ENCODE data around the gene ADTRP.

ADTRP gene

DNA sequence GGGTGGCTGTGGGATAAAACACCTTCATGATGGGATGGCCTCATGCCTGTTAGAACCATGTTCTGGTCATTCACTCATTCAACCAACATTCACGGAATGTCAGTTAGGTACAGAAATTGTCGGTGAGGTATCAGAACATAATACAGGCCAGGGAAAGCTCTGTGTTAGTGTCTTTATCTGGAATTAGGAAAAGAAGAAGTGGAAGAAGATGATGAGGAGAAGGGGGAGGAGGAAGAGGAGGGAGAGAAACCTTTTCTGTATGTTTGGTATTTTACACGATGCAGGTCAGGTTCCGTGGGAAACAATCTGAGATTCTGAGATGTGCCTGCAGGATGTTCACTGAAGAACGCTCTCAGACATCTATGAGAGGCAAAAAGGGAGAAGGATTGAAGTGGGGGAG lies 5.6 kb downstream of the ADTRP start:
- no peak overlapping the region for H3K23ac ChIP-seq (ENCODE audit: low read length)
- H2BK120ac ChIP-seq (ENCODE audit: low read depth, low read length), result no peak overlapping the region
- H3K36me3 ChIP-seq (ENCODE audit: control insufficient read depth, insufficient read depth, low read length), result no peaks in the 10 kb centered on the region
- H4K8ac ChIP-seq (ENCODE audit: low read depth, low read length), result no peak overlapping the region
- no peaks in the 10 kb centered on the region for H3K79me2 ChIP-seq (ENCODE audit: control insufficient read depth, insufficient read depth, low read length)
- H2BK15ac ChIP-seq (replicated peaks; ENCODE audit: low read depth), result no peak overlapping the region
- H2AK5ac ChIP-seq (ENCODE audit: low read length), result peak overlapping the region; percentile 73
- no peak overlapping the region for H3K27ac ChIP-seq (ENCODE audit: low read depth, low read length)
- peak overlapping the region; percentile 59 for H4K5ac ChIP-seq (ENCODE audit: low read length)
- no peak overlapping the region for H3K18ac ChIP-seq (ENCODE audit: low read length)
- no peak overlapping the region for H3K9ac ChIP-seq (ENCODE audit: low read length)
- H3K4me1 ChIP-seq (ENCODE audit: control insufficient read depth, low read depth, low read length), result peaks cover 34% of the 10 kb centered on the region
- no peaks in the 10 kb centered on the region for H3K79me1 ChIP-seq (ENCODE audit: low read length)
- no peak for DNase-seq
- peak overlapping the region; percentile 76 for H2BK5ac ChIP-seq (ENCODE audit: low read length)
- WGBS (ENCODE audit: extremely low coverage, insufficient coverage, low lambda C conversion rate), result no CpG with 5 or more reads among the region's 5 CpGs
- H3K4me2 ChIP-seq (ENCODE audit: low read length), result no peak overlapping the region
- H3K4me3 ChIP-seq (ENCODE audit: low read length), result no peak overlapping the region
- H3K56ac ChIP-seq (ENCODE audit: low read length), result peak overlapping the region; percentile 77
- no peak overlapping the region for H3K4ac ChIP-seq (ENCODE audit: low read depth, low read length)
- H3K27me3 ChIP-seq (ENCODE audit: insufficient read depth, low read length, poor library complexity), result no peaks in the 10 kb centered on the region

DNA sequence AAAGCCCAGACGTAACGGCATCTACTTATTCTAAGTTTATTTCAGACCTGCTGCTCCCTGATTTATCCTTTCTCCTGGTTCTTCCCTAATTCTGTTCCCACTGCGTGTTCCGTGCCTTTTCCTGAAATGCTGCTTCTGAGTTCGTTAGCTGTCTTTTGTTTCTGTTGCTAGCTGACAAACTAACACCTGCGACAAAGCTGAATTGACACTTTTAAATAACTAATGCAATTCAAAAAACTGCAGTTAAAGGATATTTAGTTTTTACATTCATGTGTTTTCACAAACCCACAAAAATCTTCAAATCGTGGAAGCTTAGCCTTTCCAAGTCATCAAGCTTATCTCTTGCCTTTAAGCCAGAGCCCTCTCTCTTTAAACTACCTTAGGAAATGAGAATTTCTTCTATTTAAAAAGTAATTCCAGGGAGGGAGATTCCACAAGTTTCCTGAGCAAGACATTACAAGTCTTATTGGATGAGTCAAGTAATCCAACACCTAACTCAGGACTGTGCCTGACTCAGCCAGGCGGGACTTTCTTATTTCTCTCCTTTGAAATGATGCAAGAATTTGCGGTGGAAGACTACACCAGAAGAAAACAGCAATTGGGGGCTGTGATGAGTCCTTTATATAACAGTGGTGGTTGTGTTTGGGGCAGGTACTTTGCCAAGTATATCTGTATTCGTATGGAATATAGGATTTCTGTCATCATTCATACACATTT lies 6.3 kb downstream of the ADTRP start:
- Histone ChIP-seq H3K56ac (ENCODE audit: low read length) (peak overlapping the region; percentile 73), H3K27me3 (ENCODE audit: insufficient read depth, low read length, poor library complexity) (no peaks in the 10 kb centered on the region), H4K5ac (ENCODE audit: low read length) (no peak overlapping the region), H3K79me2 (ENCODE audit: control insufficient read depth, insufficient read depth, low read length) (no peaks in the 10 kb centered on the region), H3K18ac (ENCODE audit: low read length) (no peak overlapping the region), H3K4ac (ENCODE audit: low read depth, low read length) (no peak overlapping the region), H2BK15ac (replicated peaks; ENCODE audit: low read depth) (no peak overlapping the region), H2BK120ac (ENCODE audit: low read depth, low read length) (no peak overlapping the region), H3K4me3 (ENCODE audit: low read length) (no peak overlapping the region), H3K4me1 (ENCODE audit: control insufficient read depth, low read depth, low read length) (peaks cover 32% of the 10 kb centered on the region), H2BK5ac (ENCODE audit: low read length) (peak overlapping the region; percentile 94), H3K79me1 (ENCODE audit: low read length) (no peaks in the 10 kb centered on the region), H3K23ac (ENCODE audit: low read length) (no peak overlapping the region), H3K27ac (ENCODE audit: low read depth, low read length) (peak overlapping the region; percentile 29), H2AK5ac (ENCODE audit: low read length) (peak overlapping the region; percentile 20), H3K4me2 (ENCODE audit: low read length) (no peak overlapping the region), H4K8ac (ENCODE audit: low read depth, low read length) (no peak overlapping the region), H3K9ac (ENCODE audit: low read length) (no peak overlapping the region), H3K36me3 (ENCODE audit: control insufficient read depth, insufficient read depth, low read length) (no peaks in the 10 kb centered on the region)
- WGBS (ENCODE audit: extremely low coverage, insufficient coverage, low lambda C conversion rate), result no CpG with 5 or more reads among the region's 10 CpGs
- peak; percentile 86 for DNase-seq

DNA sequence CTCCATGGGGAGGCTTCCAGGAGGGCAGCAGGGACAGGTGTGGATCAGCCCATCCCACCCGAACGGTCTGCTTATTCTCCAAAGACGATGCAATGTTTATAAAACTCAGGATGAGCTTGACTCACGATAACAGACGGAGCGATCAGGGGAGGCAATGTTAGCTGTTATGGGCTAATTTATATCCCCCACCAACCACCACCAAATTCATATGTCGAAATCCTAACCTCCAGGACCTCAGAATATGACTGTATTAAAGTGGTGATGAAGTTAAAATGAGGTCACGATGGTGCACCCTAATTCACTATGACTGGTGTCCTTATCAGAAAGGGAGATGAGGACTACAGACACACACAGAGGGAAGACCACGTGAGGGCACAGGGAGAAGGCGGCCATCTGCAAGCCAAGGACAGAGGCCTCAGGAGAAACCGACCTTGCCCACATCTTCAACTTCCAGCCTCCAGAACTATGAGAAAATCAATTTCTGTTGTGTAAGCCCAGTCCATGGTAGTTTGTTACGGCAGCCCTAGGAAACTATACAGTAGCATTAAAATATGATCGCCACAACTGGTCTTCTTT lies 7.0 kb downstream of the ADTRP start:
- H2AK5ac ChIP-seq (ENCODE audit: low read length), result peak overlapping the region; percentile 83
- no peak overlapping the region for H3K9ac ChIP-seq (ENCODE audit: low read length)
- peak overlapping the region; percentile 91 for H3K56ac ChIP-seq (ENCODE audit: low read length)
- no CpG with 5 or more reads among the region's 13 CpGs for WGBS (ENCODE audit: extremely low coverage, insufficient coverage, low lambda C conversion rate)
- H3K27ac ChIP-seq (ENCODE audit: low read depth, low read length), result peak overlapping the region; percentile 94
- peak overlapping the region; percentile 37 for H2BK15ac ChIP-seq (replicated peaks; ENCODE audit: low read depth)
- no peak overlapping the region for H3K23ac ChIP-seq (ENCODE audit: low read length)
- H3K36me3 ChIP-seq (ENCODE audit: control insufficient read depth, insufficient read depth, low read length), result no peaks in the 10 kb centered on the region
- no peak for DNase-seq
- H3K4me3 ChIP-seq (ENCODE audit: low read length), result no peak overlapping the region
- peak overlapping the region; percentile 59 for H4K8ac ChIP-seq (ENCODE audit: low read depth, low read length)
- H3K4ac ChIP-seq (ENCODE audit: low read depth, low read length), result peak overlapping the region; percentile 90
- H3K79me1 ChIP-seq (ENCODE audit: low read length), result no peaks in the 10 kb centered on the region
- peaks cover 28% of the 10 kb centered on the region for H3K4me1 ChIP-seq (ENCODE audit: control insufficient read depth, low read depth, low read length)
- H3K79me2 ChIP-seq (ENCODE audit: control insufficient read depth, insufficient read depth, low read length), result no peaks in the 10 kb centered on the region
- H2BK5ac ChIP-seq (ENCODE audit: low read length), result peak overlapping the region; percentile 94
- H2BK120ac ChIP-seq (ENCODE audit: low read depth, low read length), result peak overlapping the region; percentile 16
- no peaks in the 10 kb centered on the region for H3K27me3 ChIP-seq (ENCODE audit: insufficient read depth, low read length, poor library complexity)
- peak overlapping the region; percentile 78 for H3K18ac ChIP-seq (ENCODE audit: low read length)
- no peak overlapping the region for H3K4me2 ChIP-seq (ENCODE audit: low read length)
- no peak overlapping the region for H4K5ac ChIP-seq (ENCODE audit: low read length)

DNA sequence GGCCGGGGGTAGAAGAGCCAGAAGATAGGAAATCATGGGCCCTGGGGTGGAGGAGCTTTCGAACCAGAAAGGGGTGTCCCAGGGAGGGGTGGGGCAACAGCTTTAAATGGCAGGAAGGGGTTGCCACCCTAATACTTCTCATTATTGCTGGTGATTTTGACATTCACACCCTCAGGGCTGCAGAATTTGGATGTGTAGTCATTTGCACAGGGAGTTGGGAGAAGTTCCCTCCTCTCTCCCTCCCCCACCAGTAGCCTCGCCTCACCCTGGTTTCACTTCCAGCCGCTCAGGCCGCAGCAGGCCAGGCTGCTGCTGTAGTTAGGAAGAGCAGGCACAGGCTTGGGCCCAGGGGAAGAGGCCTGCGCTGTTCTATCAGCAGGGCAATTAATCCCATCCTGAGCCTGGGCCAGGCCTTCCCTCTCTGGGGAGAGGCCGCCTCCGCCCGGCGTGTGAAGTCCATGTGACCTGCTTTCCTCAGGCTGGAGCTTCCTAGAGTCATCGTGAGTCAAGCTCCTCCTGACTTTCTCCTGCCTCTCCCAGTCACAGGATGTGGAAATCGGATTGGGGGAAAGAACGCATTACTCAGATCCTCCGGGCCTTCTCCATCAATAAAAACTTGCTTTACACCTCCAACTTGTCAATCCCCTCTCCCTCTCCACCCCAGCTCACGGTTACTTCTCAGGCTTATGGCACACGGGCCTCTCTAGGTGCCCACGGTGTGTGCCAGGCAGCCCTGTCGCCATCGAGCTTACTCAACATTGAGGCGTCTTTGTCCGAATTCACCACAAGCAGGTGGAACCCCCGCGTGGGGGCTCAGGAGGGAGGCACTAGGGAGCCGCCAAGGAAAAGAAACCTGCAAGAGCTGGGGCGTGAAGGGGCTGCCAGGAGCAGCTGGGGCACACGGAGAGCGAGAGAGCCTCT lies 7.8 kb downstream of the ADTRP start:
- Histone ChIP-seq H2BK120ac (ENCODE audit: low read depth, low read length) (peak overlapping the region; percentile 78), H3K79me1 (ENCODE audit: low read length) (no peaks in the 10 kb centered on the region), H3K18ac (ENCODE audit: low read length) (peak overlapping the region; percentile 78), H2BK5ac (ENCODE audit: low read length) (peak overlapping the region; percentile 94), H3K27me3 (ENCODE audit: insufficient read depth, low read length, poor library complexity) (no peaks in the 10 kb centered on the region), H3K23ac (ENCODE audit: low read length) (peak overlapping the region; percentile 33), H3K4ac (ENCODE audit: low read depth, low read length) (peak overlapping the region; percentile 90), H3K4me3 (ENCODE audit: low read length) (no peak overlapping the region), H3K79me2 (ENCODE audit: control insufficient read depth, insufficient read depth, low read length) (no peaks in the 10 kb centered on the region), H3K4me1 (ENCODE audit: control insufficient read depth, low read depth, low read length) (peaks cover 28% of the 10 kb centered on the region), H3K56ac (ENCODE audit: low read length) (peak overlapping the region; percentile 91), H3K9ac (ENCODE audit: low read length) (peak overlapping the region; percentile 61), H4K5ac (ENCODE audit: low read length) (no peak overlapping the region), H2AK5ac (ENCODE audit: low read length) (peak overlapping the region; percentile 83), H2BK15ac (replicated peaks; ENCODE audit: low read depth) (peak overlapping the region; percentile 37), H4K8ac (ENCODE audit: low read depth, low read length) (peak overlapping the region; percentile 59), H3K36me3 (ENCODE audit: control insufficient read depth, insufficient read depth, low read length) (no peaks in the 10 kb centered on the region), H3K27ac (ENCODE audit: low read depth, low read length) (peak overlapping the region; percentile 94), H3K4me2 (ENCODE audit: low read length) (no peak overlapping the region)
- no CpG with 5 or more reads among the region's 27 CpGs for WGBS (ENCODE audit: extremely low coverage, insufficient coverage, low lambda C conversion rate)
- peak; percentile 97 for DNase-seq

DNA sequence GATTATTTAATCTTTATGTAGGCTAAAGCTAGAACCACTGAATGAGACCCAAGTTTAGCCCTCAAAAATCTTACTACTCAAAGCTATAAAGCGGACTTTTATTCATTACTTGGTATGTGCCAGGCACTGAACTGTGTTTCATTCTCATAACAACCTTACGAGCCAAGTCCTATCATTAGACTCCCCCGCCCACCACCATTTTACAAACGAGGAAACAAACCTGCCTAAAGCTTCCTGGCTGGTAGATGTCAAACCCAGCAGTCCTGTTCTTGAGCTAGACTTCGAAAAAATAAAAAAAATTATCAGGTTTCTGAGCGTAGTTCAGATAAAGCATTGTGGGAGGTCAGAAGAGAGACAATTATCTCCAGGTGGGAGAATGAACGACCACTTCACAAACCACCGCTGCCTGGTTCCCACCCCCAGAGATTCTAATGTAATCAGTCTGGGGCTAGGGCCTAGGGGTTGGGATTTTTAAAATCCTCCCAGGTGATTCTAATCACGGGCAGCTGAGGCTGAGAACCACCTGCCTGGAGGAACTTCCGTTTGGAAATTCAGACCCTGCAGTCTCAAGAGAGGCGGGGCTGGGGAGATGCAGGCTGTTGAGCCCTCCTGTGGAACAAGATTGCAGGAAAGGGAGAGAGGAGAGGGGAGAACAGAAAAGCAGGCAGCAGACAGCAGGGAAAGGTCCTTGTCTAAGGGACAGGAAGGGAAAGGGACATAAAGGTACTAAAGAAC lies 8.6 kb downstream of the ADTRP start:
- Histone ChIP-seq H4K8ac (ENCODE audit: low read depth, low read length) (no peak overlapping the region), H3K79me1 (ENCODE audit: low read length) (no peaks in the 10 kb centered on the region), H3K4me2 (ENCODE audit: low read length) (no peak overlapping the region), H2BK120ac (ENCODE audit: low read depth, low read length) (peak overlapping the region; percentile 78), H3K27ac (ENCODE audit: low read depth, low read length) (peak overlapping the region; percentile 94), H3K9ac (ENCODE audit: low read length) (peak overlapping the region; percentile 61), H3K36me3 (ENCODE audit: control insufficient read depth, insufficient read depth, low read length) (no peaks in the 10 kb centered on the region), H2BK5ac (ENCODE audit: low read length) (peak overlapping the region; percentile 94), H2BK15ac (replicated peaks; ENCODE audit: low read depth) (no peak overlapping the region), H3K56ac (ENCODE audit: low read length) (peak overlapping the region; percentile 91), H3K79me2 (ENCODE audit: control insufficient read depth, insufficient read depth, low read length) (no peaks in the 10 kb centered on the region), H3K23ac (ENCODE audit: low read length) (no peak overlapping the region), H3K4ac (ENCODE audit: low read depth, low read length) (peak overlapping the region; percentile 75), H3K18ac (ENCODE audit: low read length) (peak overlapping the region; percentile 78), H3K4me3 (ENCODE audit: low read length) (no peak overlapping the region), H3K27me3 (ENCODE audit: insufficient read depth, low read length, poor library complexity) (no peaks in the 10 kb centered on the region), H2AK5ac (ENCODE audit: low read length) (peak overlapping the region; percentile 64), H4K5ac (ENCODE audit: low read length) (no peak overlapping the region), H3K4me1 (ENCODE audit: control insufficient read depth, low read depth, low read length) (peaks cover 28% of the 10 kb centered on the region)
- no CpG with 5 or more reads among the region's 11 CpGs for WGBS (ENCODE audit: extremely low coverage, insufficient coverage, low lambda C conversion rate)
- peak; percentile 95 for DNase-seq

All from mesendoderm (in vitro differentiated cells).